ENCODE measurements around the gene PTX4. TPM values are rescaled to one million over a fixed set of nuclear protein-coding genes. Genes with fewer than 3 reads are reported as not detected.

Gene PTX4
- total RNA-seq, 1 donor from 2014 or later, result not detected

DNA sequence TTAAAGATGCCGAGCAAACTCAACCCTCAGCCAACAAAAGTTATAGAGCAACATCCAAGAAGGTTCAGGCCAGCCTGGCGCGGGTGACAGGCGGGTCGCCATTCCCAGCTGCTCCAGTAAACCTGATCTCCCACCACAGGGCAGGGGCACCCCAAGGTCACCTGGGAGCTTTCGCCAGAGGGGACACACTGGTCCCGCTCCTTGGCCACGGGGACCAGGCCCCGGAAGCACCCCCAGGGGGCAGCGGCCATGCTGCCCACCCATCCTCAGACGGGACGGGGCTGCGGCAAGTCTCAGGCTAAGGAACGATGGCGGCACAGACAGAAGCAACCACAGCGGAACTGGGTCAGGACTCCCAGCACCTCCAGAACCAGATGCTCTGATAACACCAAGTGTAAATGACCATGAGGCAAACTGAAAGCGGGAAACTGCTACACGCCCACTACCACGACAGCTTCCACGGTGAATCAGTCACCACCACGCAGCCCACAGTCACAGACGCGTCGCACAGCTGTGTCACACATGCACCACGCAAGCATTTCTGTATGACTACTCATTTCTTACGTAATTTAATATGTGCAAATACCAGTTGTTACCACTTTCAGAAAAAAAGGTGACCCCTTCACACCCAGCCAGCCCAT is 30.3 kb downstream of the PTX4 start:
- intact Hi-C loops (cut with micrococcal nuclease), result loop anchor here (1.0 to 10.0 kb wide), 4 partner anchors 13 to 156 kb away; partner anchors contain the start of genes CRAMP1, IFT140 and TELO2
- Mint-ChIP-seq H3K4me3 (peak overlapping the region; percentile 76), H3K9me3 (no peaks in the 10 kb centered on the region), H3K36me3 (ENCODE audit: low read depth) (peaks cover 52% of the 10 kb centered on the region), H3K27ac (peak overlapping the region; percentile 99), H3K4me1 (peaks cover 26% of the 10 kb centered on the region), H3K27me3 (no peaks in the 10 kb centered on the region)
- peak; percentile 72 for ATAC-seq (ENCODE audit: low read depth)
- no peak for DNase-seq
- ChIA-PET POLR2A (interaction anchor here (0.6 to 3.5 kb wide), 20 partner anchors 11 to 556 kb away, joined by 3 to 52 read pairs (median 4); partner anchors contain the start of genes CCDC154, JPT2, MAPK8IP3 and PERCC1), CTCF (interaction anchor here (1.3 kb wide), 1 partner anchor 29 kb away, joined by 3 read pairs; no protein-coding TSS in a partner anchor)
- TF ChIP-seq CTCF (IDR thresholded peaks at IDR 0.05), result no peak

- ChIA-PET POLR2A (interaction anchor here (0.6 to 3.5 kb wide), 11 partner anchors 12 to 557 kb away, joined by 3 to 52 read pairs (median 9); partner anchors contain the start of genes CCDC154, JPT2, MAPK8IP3 and TELO2), CTCF (no interaction called here)
- intact Hi-C loops (cut with micrococcal nuclease), result loop anchor here (1.0 to 10.0 kb wide), 4 partner anchors 12 to 157 kb away; partner anchors contain the start of genes CRAMP1, IFT140 and TELO2
- H3K27ac Mint-ChIP-seq, result peak overlapping the region; percentile 99
- TF ChIP-seq CTCF (IDR thresholded peaks at IDR 0.05), result no peak
- H3K4me1 Mint-ChIP-seq, result peaks cover 26% of the 10 kb centered on the region
- peak overlapping the region; percentile 36 for H3K4me3 Mint-ChIP-seq
- DNase-seq, result no peak
- H3K9me3 Mint-ChIP-seq, result no peaks in the 10 kb centered on the region
- no peaks in the 10 kb centered on the region for H3K27me3 Mint-ChIP-seq
- H3K36me3 Mint-ChIP-seq (ENCODE audit: low read depth), result peaks cover 53% of the 10 kb centered on the region
- ATAC-seq (ENCODE audit: low read depth), result no peak
These were observed 31.1 kb downstream of the PTX4 start for GRCh38 chr16:1457489-1458245.

DNA sequence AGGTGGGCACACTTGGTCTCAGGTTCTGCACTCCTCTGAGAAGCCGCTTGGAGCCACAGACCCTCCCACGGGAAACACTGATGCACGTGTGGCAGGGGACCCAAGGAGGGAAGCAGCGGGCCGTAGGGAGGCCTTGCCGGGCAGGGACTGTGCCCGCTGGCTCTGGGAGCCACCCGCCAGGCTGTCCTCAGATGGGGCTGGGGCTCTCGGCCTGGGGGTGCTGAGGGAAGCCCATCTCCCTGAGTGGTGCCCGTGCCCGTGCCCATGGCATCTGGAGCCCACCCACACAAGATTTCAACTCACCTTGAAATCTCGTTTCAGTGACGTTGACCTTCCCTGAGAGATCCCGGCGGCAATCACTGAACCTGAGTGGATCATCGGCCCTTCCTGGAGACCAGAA is 31.8 kb downstream of the PTX4 start:
- POLR2A ChIA-PET, result no interaction called here
- H3K4me3 Mint-ChIP-seq, result no peak overlapping the region
- intact Hi-C loops (cut with micrococcal nuclease), result loop anchor here (10.0 kb wide), 1 partner anchor 158 kb away; the partner anchor contains the start of genes CRAMP1 and IFT140
- no peaks in the 10 kb centered on the region for H3K9me3 Mint-ChIP-seq
- H3K4me1 Mint-ChIP-seq, result peaks cover 26% of the 10 kb centered on the region
- no peak overlapping the region for H3K27ac Mint-ChIP-seq
- peaks cover 53% of the 10 kb centered on the region for H3K36me3 Mint-ChIP-seq (ENCODE audit: low read depth)
- CTCF ChIA-PET, result no interaction called here
- no peak for TF ChIP-seq CTCF (IDR thresholded peaks at IDR 0.05)
- no peaks in the 10 kb centered on the region for H3K27me3 Mint-ChIP-seq
- no peak for DNase-seq
- ATAC-seq (ENCODE audit: low read depth), result no peak

- DNase-seq, result no peak
- ChIA-PET POLR2A (interaction anchor here (1.0 kb wide), 1 partner anchor 9 kb away, joined by 3 read pairs; no protein-coding TSS in a partner anchor), CTCF (no interaction called here)
- intact Hi-C loops (cut with micrococcal nuclease), result loop anchor here (10.0 kb wide), 1 partner anchor 159 kb away; the partner anchor contains the start of genes CRAMP1 and IFT140
- no peak for TF ChIP-seq CTCF (IDR thresholded peaks at IDR 0.05)
- H3K36me3 Mint-ChIP-seq (ENCODE audit: low read depth), result peaks cover 50% of the 10 kb centered on the region
- peaks cover 26% of the 10 kb centered on the region for H3K4me1 Mint-ChIP-seq
- no peaks in the 10 kb centered on the region for H3K9me3 Mint-ChIP-seq
- ATAC-seq (ENCODE audit: low read depth), result no peak
- H3K27ac Mint-ChIP-seq, result no peak overlapping the region
- H3K4me3 Mint-ChIP-seq, result no peak overlapping the region
- no peaks in the 10 kb centered on the region for H3K27me3 Mint-ChIP-seq
These were observed 33.3 kb downstream of the PTX4 start for GRCh38 chr16:1455190-1456171.

Measured in activated B cell treated with CpG ODN at 0.5 μM for 24 hours (primary cell).